K562 (cell line): ENCODE results near the gene PLK1. TPM values are rescaled to one million over a fixed set of nuclear protein-coding genes. Genes with fewer than 3 reads are reported as not detected.

Experiments
- BDP1 ChIP-seq: IDR thresholded peaks from 3 replicates; pipeline ENCODE4 v1.6.1; 2011; ENCODE audit not compliant: insufficient read length, insufficient read depth
- CAMTA2 ChIP-seq: fragments of 250-450 bp; sonication (Bioruptor Pico); conservative IDR thresholded peaks from 2 replicates; pipeline ENCODE4 v1.5.1; 2022
- CBX8 ChIP-seq: fragments of 200-600 bp; sonication (generic); IDR thresholded peaks from 2 replicates; pipeline ENCODE4 v1.6.1; 2012; ENCODE audit warnings: borderline replicate concordance, mixed run types, low read depth, mild to moderate bottlenecking, moderate library complexity, mixed read lengths, low read length, control low read depth, inconsistent platforms; ENCODE audit not compliant: poor library complexity, severe bottlenecking; ENCODE audit errors: extremely low read depth
- CEBPB ChIP-seq: fragments of 450-650 bp; IDR thresholded peaks from 2 replicates; pipeline ENCODE4 v1.6.1; 2016; ENCODE audit warnings: missing genetic modification characterization, missing compliant biosample characterization
- CHD4 ChIP-seq: fragments of 200-600 bp; sonication (generic); IDR thresholded peaks from 3 replicates; pipeline ENCODE4 v1.6.1; 2012; ENCODE audit warnings: low read depth, mild to moderate bottlenecking, mixed read lengths, low read length, inconsistent platforms; ENCODE audit not compliant: insufficient read depth, insufficient replicate concordance, poor library complexity, severe bottlenecking
- CREB1 ChIP-seq, 2 experiments: sonication (generic) in 1 of 2; formaldehyde crosslinking in 1 of 2; IDR thresholded peaks; 2 replicates each; pipeline versions ENCODE4 v1.6.1 to v1.8.0; 2012 to 2022; ENCODE audit warnings: inconsistent platforms in 1 of 2, mild to moderate bottlenecking in 1 of 2, missing genetic modification reagents in 1 of 2, moderate library complexity in 1 of 2
- EHMT2 ChIP-seq: fragments of 450-650 bp; IDR thresholded peaks from 2 replicates; pipeline ENCODE4 v1.6.1; 2018; ENCODE audit warnings: antibody characterized with exemption
- GABPB2 ChIP-seq: fragments of 250-450 bp; sonication (Bioruptor Pico); conservative IDR thresholded peaks from 2 replicates; pipeline ENCODE4 v1.5.1; 2021; ENCODE audit warnings: mild to moderate bottlenecking
- HNRNPK ChIP-seq: fragments of 200-400 bp; formaldehyde crosslinking; IDR thresholded peaks from one replicate; pipeline ENCODE4 v1.6.1; 2018; ENCODE audit warnings: mild to moderate bottlenecking, low read depth, low read length; ENCODE audit not compliant: poor library complexity, severe bottlenecking
- HNRNPUL1 ChIP-seq: fragments of 200-400 bp; formaldehyde crosslinking; IDR thresholded peaks from 2 replicates; pipeline ENCODE4 v1.6.1; 2017; ENCODE audit warnings: low read length
- KDM1A ChIP-seq, 2 experiments: fragments of 450-650 bp; IDR thresholded peaks; 2 replicates each; pipeline ENCODE4 v1.6.1; 2016; ENCODE audit warnings: mild to moderate bottlenecking in 2 of 2
- KDM2B ChIP-seq: fragments of 250-450 bp; sonication (Bioruptor Pico); IDR thresholded peaks from 2 replicates; pipeline ENCODE4 v1.8.0; 2021; ENCODE audit warnings: mild to moderate bottlenecking, moderate library complexity
- KLF6 ChIP-seq: fragments of 250-450 bp; sonication (Bioruptor Pico); IDR thresholded peaks from 2 replicates; pipeline ENCODE4 v1.4.0; 2020; ENCODE audit warnings: mild to moderate bottlenecking, moderate library complexity, borderline replicate concordance
- LCOR ChIP-seq: sonication (generic); formaldehyde crosslinking; IDR thresholded peaks from 2 replicates; pipeline ENCODE4 v1.8.0; 2022; ENCODE audit warnings: mild to moderate bottlenecking, missing genetic modification reagents
- NFE2 ChIP-seq: IDR thresholded peaks from 2 replicates; pipeline ENCODE4 v1.6.1; 2014; ENCODE audit warnings: antibody characterized with exemption, low read depth
- PHF8 ChIP-seq: fragments of 200-600 bp; sonication (generic); IDR thresholded peaks from 2 replicates; pipeline ENCODE4 v1.6.1; 2012; ENCODE audit warnings: mixed run types, mild to moderate bottlenecking, inconsistent platforms, low read length, moderate library complexity, borderline replicate concordance
- SAP30 ChIP-seq: fragments of 200-600 bp; sonication (generic); IDR thresholded peaks from 2 replicates; pipeline ENCODE4 v1.6.1; 2012; ENCODE audit warnings: borderline replicate concordance, low read depth, mild to moderate bottlenecking, moderate library complexity, low read length, control low read depth, inconsistent platforms; ENCODE audit not compliant: insufficient read depth, poor library complexity, severe bottlenecking
- SMARCB1 ChIP-seq: IDR thresholded peaks from 2 replicates; pipeline ENCODE4 v1.6.1; 2011; ENCODE audit warnings: improper control_type of control experiment, low read depth; ENCODE audit not compliant: insufficient read length
- SREBF2 ChIP-seq: sonication (generic); formaldehyde crosslinking; IDR thresholded peaks from 2 replicates; pipeline ENCODE4 v1.4.0; 2020; ENCODE audit warnings: mild to moderate bottlenecking, missing genetic modification reagents
- TRIM28 ChIP-seq: fragments of 450-650 bp; IDR thresholded peaks from 2 replicates; pipeline ENCODE4 v1.6.1; 2017
- ZEB2 ChIP-seq: fragments of 450-650 bp; IDR thresholded peaks from 2 replicates; pipeline ENCODE4 v1.6.1; 2016
- ZNF165 ChIP-seq: fragments of 250-450 bp; sonication (Bioruptor Pico); IDR thresholded peaks from 2 replicates; pipeline ENCODE4 v1.4.0; 2020; ENCODE audit warnings: borderline replicate concordance
- ZNF239 ChIP-seq: fragments of 250-450 bp; sonication (Bioruptor Pico); IDR thresholded peaks from 2 replicates; pipeline ENCODE4 v1.4.0; 2020; ENCODE audit warnings: mild to moderate bottlenecking
- ZNF589 ChIP-seq: fragments of 200-800 bp; sonication (Bioruptor generic); IDR thresholded peaks from 2 replicates; pipeline ENCODE4 v1.6.1; 2016; ENCODE audit warnings: low read depth, missing genetic modification characterization, missing compliant biosample characterization
- ZNF75A ChIP-seq: fragments of 450-650 bp; formaldehyde crosslinking; IDR thresholded peaks from 2 replicates; pipeline ENCODE4 v1.4.0; 2020; ENCODE audit warnings: mild to moderate bottlenecking
- polyA plus RNA-seq, 8 experiments: library from polyadenylated mRNA; depleted of rRNA in 4 of 8; stranded (reverse) in 5 of 8; unstranded in 3 of 8; fragments of >200 nt; fragmentation: Nextera tagmentation in 2 of 8; fragmentation: Illumina TruSeq in 1 of 8; extraction: Ambion mirVana in 2 of 8; extraction: Trizol in 1 of 8; gene quantifications; 2 replicates each; pipeline versions ENCODE4 v1.2.1 to v1.2.3, GENCODE V29; 2011 to 2014; ENCODE audit warnings: inconsistent platforms in 1 of 8, missing spikeins in 1 of 8
- total RNA-seq, 7 experiments: library from RNA; depleted of rRNA in 6 of 7; stranded (reverse); fragments of >200 nt in 6 of 7; fragmentation: Illumina TruSeq in 2 of 7; extraction: Trizol in 2 of 7; gene quantifications; 2 replicates each; pipeline versions ENCODE4 v1.2.1 to v1.2.3, GENCODE V29; 2011 to 2021; ENCODE audit warnings: low replicate concordance in 1 of 7
- TF ChIP-seq, protein P1 (sequence below): fragments of 250-450 bp; sonication (Bioruptor Pico); IDR thresholded peaks from 2 replicates; pipeline ENCODE4 v1.4.0; 2020; ENCODE audit warnings: borderline replicate concordance
- TF ChIP-seq, protein P2 (sequence below): fragments of 150-350 bp; IDR thresholded peaks from 2 replicates; pipeline ENCODE4 v1.6.1; 2014; ENCODE audit warnings: low read depth, mild to moderate bottlenecking, low read length, borderline replicate concordance

Gene PLK1
- total and polyA plus RNA-seq, 9 of the 15 experiments (the other 6 are each of a cell fraction or from before 2014, with no cell fraction given) = 13.6 to 212 (median 45.5) TPM

DNA sequence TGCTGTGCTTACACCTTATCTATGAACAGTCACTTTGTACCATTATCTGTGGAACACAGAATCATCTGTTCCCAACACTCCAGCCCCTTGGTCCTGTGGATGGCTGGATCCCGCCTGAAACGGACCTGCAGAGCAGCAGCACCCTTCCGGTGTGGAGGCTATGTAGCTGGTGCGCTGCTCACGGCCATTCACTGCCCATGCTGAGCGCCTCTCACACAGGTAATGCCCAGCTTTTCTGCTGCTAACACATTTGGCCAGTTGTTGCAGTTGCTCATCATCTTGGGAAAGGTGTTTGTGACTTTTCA, 11.4 kb upstream of the PLK1 start (continued):
- TF ChIP-seq CBX8 (no peak), KDM2B (CRISPR knock-in tag) (no peak), ZNF75A (CRISPR knock-in tag) (no peak), SREBF2 (CRISPR knock-in tag) (no peak), KDM1A (IDR thresholded peaks at IDR 0.05) (peak; percentile 67 to 78), CHD4 (no peak), LCOR (CRISPR knock-in tag) (0 out of 2 replicates have a peak, but pooled peaks have one; percentile 42), KLF6 (no peak), BDP1 (no peak), EHMT2 (no peak), HNRNPK (no peak), PHF8 (no peak), SMARCB1 (no peak), ZNF589 (CRISPR knock-in tag) (no peak), HNRNPUL1 (no peak), TRIM28 (no peak), SAP30 (no peak), CEBPB (tag) (no peak; the same call in 1 of the 2 replicates), ZNF239 (no peak), NFE2 (no peak), CREB1 (IDR thresholded peaks at IDR 0.05) (no peak; the same call in none of the 2 replicates), CREB1 (CRISPR knock-in tag; IDR thresholded peaks at IDR 0.05) (no peak), GABPB2 (CRISPR knock-in tag) (no peak), CAMTA2 (CRISPR knock-in tag) (no peak), ZEB2 (no peak), ZNF165 (no peak)
- TF ChIP-seq, protein P1, sequence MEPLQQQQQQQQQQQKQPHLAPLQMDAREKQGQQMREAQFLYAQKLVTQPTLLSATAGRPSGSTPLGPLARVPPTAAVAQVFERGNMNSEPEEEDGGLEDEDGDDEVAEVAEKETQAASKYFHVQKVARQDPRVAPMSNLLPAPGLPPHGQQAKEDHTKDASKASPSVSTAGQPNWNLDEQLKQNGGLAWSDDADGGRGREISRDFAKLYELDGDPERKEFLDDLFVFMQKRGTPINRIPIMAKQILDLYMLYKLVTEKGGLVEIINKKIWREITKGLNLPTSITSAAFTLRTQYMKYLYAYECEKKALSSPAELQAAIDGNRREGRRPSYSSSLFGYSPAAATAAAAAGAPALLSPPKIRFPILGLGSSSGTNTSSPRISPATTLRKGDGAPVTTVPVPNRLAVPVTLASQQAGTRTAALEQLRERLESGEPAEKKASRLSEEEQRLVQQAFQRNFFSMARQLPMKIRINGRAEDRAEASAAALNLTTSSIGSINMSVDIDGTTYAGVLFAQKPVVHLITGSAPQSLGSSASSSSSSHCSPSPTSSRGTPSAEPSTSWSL (CRISPR knock-in tag) = no peak
- TF ChIP-seq, protein P2, sequence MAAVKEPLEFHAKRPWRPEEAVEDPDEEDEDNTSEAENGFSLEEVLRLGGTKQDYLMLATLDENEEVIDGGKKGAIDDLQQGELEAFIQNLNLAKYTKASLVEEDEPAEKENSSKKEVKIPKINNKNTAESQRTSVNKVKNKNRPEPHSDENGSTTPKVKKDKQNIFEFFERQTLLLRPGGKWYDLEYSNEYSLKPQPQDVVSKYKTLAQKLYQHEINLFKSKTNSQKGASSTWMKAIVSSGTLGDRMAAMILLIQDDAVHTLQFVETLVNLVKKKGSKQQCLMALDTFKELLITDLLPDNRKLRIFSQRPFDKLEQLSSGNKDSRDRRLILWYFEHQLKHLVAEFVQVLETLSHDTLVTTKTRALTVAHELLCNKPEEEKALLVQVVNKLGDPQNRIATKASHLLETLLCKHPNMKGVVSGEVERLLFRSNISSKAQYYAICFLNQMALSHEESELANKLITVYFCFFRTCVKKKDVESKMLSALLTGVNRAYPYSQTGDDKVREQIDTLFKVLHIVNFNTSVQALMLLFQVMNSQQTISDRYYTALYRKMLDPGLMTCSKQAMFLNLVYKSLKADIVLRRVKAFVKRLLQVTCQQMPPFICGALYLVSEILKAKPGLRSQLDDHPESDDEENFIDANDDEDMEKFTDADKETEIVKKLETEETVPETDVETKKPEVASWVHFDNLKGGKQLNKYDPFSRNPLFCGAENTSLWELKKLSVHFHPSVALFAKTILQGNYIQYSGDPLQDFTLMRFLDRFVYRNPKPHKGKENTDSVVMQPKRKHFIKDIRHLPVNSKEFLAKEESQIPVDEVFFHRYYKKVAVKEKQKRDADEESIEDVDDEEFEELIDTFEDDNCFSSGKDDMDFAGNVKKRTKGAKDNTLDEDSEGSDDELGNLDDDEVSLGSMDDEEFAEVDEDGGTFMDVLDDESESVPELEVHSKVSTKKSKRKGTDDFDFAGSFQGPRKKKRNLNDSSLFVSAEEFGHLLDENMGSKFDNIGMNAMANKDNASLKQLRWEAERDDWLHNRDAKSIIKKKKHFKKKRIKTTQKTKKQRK = no peak
